ENCODE measurements around the gene C17orf78. TPM values are rescaled to one million over a fixed set of nuclear protein-coding genes. Genes with fewer than 3 reads are reported as not detected.
"Not testable (repeated sequence)": the region's sequence is repeated elsewhere in the genome, so short reads cannot be mapped to it uniquely, and the experiment has no call there.

Gene C17orf78
- polyA plus RNA-seq, 1 donor from 2014 or later = not detected

- Mint-ChIP-seq H3K27me3 (no peaks in the 10 kb centered on the region), H3K9me3 (no peaks in the 10 kb centered on the region), H3K36me3 (no peaks in the 10 kb centered on the region), H3K27ac (no peak overlapping the region), H3K4me1 (no peaks in the 10 kb centered on the region), H3K4me3 (peak overlapping the region in 1 of 4 donors; percentile 14)
Measured at GRCh38 chr17:37365589-37365988, 10.2 kb upstream of the C17orf78 start.

- H3K27ac Mint-ChIP-seq = no peak overlapping the region
- peaks cover 0 to 3% (median 2%) of the 10 kb centered on the region in 3 donors for H3K4me1 Mint-ChIP-seq
- no peak overlapping the region for H3K4me3 Mint-ChIP-seq
- no peaks in the 10 kb centered on the region for H3K9me3 Mint-ChIP-seq
- no peaks in the 10 kb centered on the region for H3K27me3 Mint-ChIP-seq
- H3K36me3 Mint-ChIP-seq = no peaks in the 10 kb centered on the region
Measured at GRCh38 chr17:37368577-37368976, 7.2 kb upstream of the C17orf78 start.

DNA sequence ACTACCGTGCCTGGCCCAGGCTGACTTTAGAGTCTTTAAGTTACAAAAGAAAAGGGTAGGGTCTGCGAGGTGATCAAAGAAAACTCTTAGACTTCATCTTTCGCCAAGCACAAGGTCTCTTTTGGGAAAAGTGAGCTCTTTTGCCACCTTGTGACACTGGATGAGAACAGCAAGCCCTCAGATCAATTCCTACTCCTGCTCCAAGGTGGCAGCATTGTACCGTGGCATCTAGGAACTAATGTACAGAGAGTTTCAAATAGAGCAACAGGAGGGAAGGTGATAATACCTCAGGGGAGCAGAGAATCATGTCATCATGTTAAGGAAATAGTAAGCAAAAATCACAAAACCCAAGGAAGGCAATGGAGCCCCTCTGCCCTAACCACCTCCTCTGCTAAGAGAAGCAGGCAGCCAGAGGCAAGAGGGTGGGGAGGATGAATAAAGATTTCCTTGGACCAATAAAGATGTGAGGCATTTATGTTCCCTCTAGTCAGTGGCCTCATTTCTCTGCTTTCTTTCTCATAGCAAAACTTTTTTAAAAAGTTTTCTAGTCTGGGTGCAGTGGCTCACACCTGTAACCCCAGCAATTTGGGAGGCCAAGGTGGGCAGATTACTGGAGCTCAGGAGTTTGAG, 2.1 kb upstream of the C17orf78 start:
- Mint-ChIP-seq H3K4me3 (no peak overlapping the region), H3K27ac (no peak overlapping the region), H3K4me1 (peaks cover 0 to 3% (median 3%) of the 10 kb centered on the region in 3 donors), H3K9me3 (no peaks in the 10 kb centered on the region), H3K36me3 (no peaks in the 10 kb centered on the region), H3K27me3 (no peaks in the 10 kb centered on the region)

DNA sequence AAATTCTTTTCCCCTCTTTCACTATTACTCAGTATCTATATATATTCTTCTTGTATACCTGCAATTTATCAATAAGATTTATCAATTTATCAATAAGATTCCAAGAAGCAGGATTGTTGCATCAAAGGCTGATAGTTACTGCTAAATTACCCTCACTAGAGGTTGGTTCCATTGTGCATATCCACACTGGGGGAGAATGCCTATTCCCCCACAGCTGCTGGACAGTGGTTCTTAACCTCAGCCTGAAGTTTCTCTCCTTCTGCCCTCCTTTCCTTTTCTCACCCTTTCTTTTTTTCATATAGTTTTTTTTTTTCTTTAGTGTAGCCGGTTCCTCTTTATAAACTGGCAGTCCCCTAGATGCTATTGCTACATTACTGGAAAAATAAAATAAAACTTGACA, 6.3 kb downstream of the C17orf78 start:
- H3K27me3 Mint-ChIP-seq = no peaks in the 10 kb centered on the region
- no peak overlapping the region for H3K27ac Mint-ChIP-seq
- H3K4me1 Mint-ChIP-seq = peaks cover 0 to 5% (median 0%) of the 10 kb centered on the region in 3 donors
- H3K9me3 Mint-ChIP-seq = no peaks in the 10 kb centered on the region
- no peak overlapping the region for H3K4me3 Mint-ChIP-seq
- peaks cover 4% of the 10 kb centered on the region for H3K36me3 Mint-ChIP-seq

DNA sequence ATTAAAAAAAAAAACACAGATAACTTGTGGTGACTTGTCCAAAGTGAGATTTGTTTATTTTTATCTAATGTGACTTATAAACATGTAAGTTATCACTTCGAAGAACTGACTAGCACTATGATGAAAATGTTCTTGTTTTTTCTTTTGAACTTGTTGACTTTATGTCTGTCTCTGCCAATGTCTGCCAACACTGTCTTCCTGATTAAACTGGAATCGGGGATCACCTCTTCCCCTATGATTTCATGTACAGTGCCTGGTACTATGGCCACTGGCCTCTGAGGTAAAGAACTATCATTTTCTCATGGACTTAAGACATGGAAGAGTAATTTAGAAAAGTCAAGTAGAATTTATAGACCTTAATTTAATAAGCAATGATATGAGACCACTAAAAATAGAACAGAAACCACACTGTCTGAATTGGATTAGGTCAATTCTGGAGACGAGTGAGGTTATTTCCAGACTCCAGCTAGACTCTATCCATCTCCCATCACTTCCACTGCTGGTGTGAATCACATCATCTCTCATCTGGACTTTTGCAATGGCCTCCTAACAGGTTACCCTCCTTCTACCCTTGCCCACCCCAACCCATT, 8.9 kb downstream of the C17orf78 start:
- H3K27ac Mint-ChIP-seq = no peak overlapping the region
- H3K9me3 Mint-ChIP-seq = no peaks in the 10 kb centered on the region
- H3K36me3 Mint-ChIP-seq = peaks cover 4% of the 10 kb centered on the region
- H3K4me1 Mint-ChIP-seq = peaks cover 0 to 5% (median 0%) of the 10 kb centered on the region in 3 donors
- peak overlapping the region in 1 of 4 donors; percentile 12 for H3K4me3 Mint-ChIP-seq
- no peaks in the 10 kb centered on the region for H3K27me3 Mint-ChIP-seq

- Mint-ChIP-seq H3K4me3 (no peak overlapping the region), H3K36me3 (peaks cover 4% of the 10 kb centered on the region), H3K4me1 (peaks cover 0 to 5% (median 0%) of the 10 kb centered on the region in 3 donors), H3K9me3 (no peaks in the 10 kb centered on the region), H3K27ac (no peak overlapping the region), H3K27me3 (no peaks in the 10 kb centered on the region)
Measured at GRCh38 chr17:37385474-37385990, 9.7 kb downstream of the C17orf78 start.

DNA sequence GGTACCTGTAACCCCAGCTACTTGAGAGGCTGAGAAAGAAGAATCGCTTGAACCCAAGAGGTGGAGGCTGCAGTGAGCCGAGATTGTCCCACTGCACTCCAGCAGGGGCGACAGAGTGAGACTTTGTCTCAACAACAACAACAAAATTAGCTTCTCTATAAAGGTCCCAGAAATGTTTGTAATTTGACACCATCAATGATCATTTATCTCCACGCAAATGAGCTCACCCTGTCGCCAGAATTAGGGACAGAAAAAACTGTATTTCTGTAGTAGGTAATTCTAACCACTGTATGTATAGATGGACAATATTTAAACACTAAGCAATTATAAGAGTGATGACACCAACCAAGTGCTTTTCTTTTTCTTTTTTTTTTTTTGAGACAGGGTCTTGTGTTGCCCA, 10.7 kb downstream of the C17orf78 start:
- Mint-ChIP-seq H3K4me1 (peaks cover 0 to 5% (median 2%) of the 10 kb centered on the region in 3 donors), H3K4me3 (no peak overlapping the region), H3K9me3 (no peaks in the 10 kb centered on the region), H3K27me3 (no peaks in the 10 kb centered on the region), H3K27ac (no peak overlapping the region), H3K36me3 (peaks cover 4% of the 10 kb centered on the region)

GRCh38 chr17:37388266-37388665, 12.5 kb downstream of the C17orf78 start:
- Mint-ChIP-seq H3K9me3 (no peaks in the 10 kb centered on the region), H3K36me3 (no peaks in the 10 kb centered on the region), H3K4me3 (no peak overlapping the region), H3K4me1 (peaks cover 0 to 12% (median 1%) of the 10 kb centered on the region in 3 donors), H3K27ac (no peak overlapping the region), H3K27me3 (no peaks in the 10 kb centered on the region)

GRCh38 chr17:37389160-37389559, 13.4 kb downstream of the C17orf78 start:
- Mint-ChIP-seq H3K9me3 (no peaks in the 10 kb centered on the region), H3K36me3 (no peaks in the 10 kb centered on the region), H3K4me1 (peaks cover 0 to 12% (median 1%) of the 10 kb centered on the region in 3 donors), H3K4me3 (no peak overlapping the region), H3K27me3 (no peaks in the 10 kb centered on the region), H3K27ac (peak overlapping the region in 1 of 3 donors; percentile 63)

DNA sequence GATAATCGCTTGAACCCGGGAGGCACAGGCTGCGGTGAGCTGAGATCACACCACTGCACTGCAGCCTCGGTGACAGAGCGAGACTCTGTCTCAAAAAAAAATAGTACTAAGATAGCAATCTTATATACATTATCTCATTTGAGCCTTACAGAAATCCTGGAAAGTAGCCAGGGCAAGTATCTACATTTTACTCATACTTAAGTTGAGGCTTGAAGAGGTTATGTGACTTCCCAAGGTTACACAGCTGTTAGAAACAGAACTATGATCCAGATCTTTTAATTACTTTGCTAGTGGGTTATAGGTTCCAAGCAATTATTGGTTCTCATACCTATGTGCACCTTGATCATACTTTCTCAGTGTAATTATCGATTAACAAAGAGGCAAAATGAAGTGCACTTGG, 15.4 kb downstream of the C17orf78 start:
- no peaks in the 10 kb centered on the region for H3K9me3 Mint-ChIP-seq
- H3K27me3 Mint-ChIP-seq = no peaks in the 10 kb centered on the region
- peaks cover 0 to 12% (median 0%) of the 10 kb centered on the region in 3 donors for H3K4me1 Mint-ChIP-seq
- H3K4me3 Mint-ChIP-seq = no peak overlapping the region
- H3K36me3 Mint-ChIP-seq = no peaks in the 10 kb centered on the region
- H3K27ac Mint-ChIP-seq = no peak overlapping the region

DNA sequence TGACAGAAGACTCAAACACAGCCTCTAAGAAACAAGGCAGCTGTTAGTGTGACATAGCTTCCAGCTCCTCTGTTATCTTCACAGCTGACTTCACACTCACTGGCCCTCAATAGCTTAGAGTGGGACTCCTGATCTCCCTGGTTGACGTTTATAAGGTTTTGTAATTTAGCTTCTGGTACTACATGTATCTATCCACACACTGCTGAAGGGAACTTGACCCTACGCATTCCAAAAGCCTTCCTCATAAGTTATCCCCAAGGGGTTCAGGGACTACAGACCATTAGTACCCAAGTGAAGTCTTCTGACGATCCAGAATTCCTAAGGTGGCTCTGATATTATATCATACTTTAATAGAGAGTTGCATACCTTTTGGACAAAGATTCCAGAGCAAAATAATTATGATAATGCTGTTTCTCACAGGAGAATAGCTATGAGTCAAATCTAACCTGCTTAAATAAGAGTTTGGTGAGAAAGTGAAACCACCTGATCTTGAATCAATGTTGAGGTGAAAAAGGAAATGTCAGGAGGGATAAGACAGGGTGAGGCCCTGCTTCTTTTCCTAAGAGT, 16.3 kb downstream of the C17orf78 start:
- H3K4me3 Mint-ChIP-seq = no peak overlapping the region
- peak overlapping the region in 1 of 3 donors; percentile 36 for H3K27ac Mint-ChIP-seq
- H3K36me3 Mint-ChIP-seq = no peaks in the 10 kb centered on the region
- H3K9me3 Mint-ChIP-seq = no peaks in the 10 kb centered on the region
- H3K4me1 Mint-ChIP-seq = peaks cover 0 to 12% (median 0%) of the 10 kb centered on the region in 3 donors
- H3K27me3 Mint-ChIP-seq = no peaks in the 10 kb centered on the region

- Mint-ChIP-seq H3K4me1 (peaks cover 4 to 16% (median 4%) of the 10 kb centered on the region in 3 donors), H3K27ac (no peak overlapping the region), H3K4me3 (no peak overlapping the region)
Measured at GRCh38 chr17:37393352-37393751, 17.6 kb downstream of the C17orf78 start.

GRCh38 chr17:37399265-37399803, 23.5 kb downstream of the C17orf78 start:
- no peaks in the 10 kb centered on the region for H3K9me3 Mint-ChIP-seq
- H3K4me1 Mint-ChIP-seq = peaks cover 4 to 11% (median 5%) of the 10 kb centered on the region in 3 donors
- H3K27me3 Mint-ChIP-seq = no peaks in the 10 kb centered on the region
- no peak overlapping the region for H3K4me3 Mint-ChIP-seq
- no peak overlapping the region for H3K27ac Mint-ChIP-seq
- H3K36me3 Mint-ChIP-seq = no peaks in the 10 kb centered on the region

More at GRCh38 chr17:37393352-37393751, 17.6 kb downstream of the C17orf78 start:
- Mint-ChIP-seq H3K9me3 (no peaks in the 10 kb centered on the region), H3K36me3 (no peaks in the 10 kb centered on the region), H3K27me3 (no peaks in the 10 kb centered on the region)

DNA sequence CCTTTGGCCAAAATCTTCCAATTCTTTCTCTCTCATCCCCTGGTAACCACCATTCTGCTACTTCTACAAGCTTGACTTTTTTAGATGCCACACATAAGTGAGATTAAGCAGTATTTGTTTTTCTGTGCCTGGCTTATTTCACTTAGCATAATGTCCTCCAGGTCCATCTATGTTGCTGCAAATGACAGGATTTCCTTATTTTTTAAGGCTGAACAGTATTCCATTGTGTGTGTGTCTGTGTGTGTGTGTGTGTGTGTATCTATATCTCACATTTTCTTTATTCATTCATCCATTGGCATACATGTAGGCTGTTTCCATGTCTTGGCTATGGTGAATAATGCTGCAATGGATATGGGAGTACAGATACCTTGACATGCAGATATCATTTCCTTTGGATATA, 24.7 kb downstream of the C17orf78 start:
- Mint-ChIP-seq H3K4me1 (peaks cover 11 to 17% (median 12%) of the 10 kb centered on the region in 3 donors), H3K4me3 (no peak overlapping the region)

DNA sequence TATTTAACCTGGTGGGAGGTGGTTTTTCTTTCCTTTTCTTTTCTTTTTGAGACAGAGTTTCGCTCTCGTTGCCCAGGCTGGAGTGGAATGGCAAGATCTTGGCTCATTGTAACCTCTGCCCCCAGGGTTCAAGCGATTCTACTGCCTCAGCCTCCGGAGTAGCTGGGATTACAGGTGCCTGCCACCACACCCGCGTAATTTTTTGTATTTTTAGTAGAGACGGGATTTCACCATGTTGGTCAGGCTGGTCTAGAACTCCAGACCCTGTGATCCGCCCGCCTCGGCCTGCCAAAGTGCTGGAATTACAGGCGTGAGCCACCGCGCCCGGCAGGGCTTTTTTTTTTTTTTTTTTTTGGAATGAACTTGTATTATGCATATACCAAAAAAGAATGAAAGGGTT, 29.7 kb downstream of the C17orf78 start:
- H3K27me3 Mint-ChIP-seq, H3K9me3 Mint-ChIP-seq, H3K36me3 Mint-ChIP-seq: not testable (repeated sequence)
- Mint-ChIP-seq H3K4me1 (peaks cover 13 to 19% (median 16%) of the 10 kb centered on the region in 3 donors), H3K27ac (peak overlapping the region in 2 of 3 donors; percentile 85 to 99), H3K4me3 (peak overlapping the region; percentile 71 to 98 (median 95))

More for the DNA sequence above, 24.7 kb downstream of the C17orf78 start:
- Mint-ChIP-seq H3K9me3 (no peaks in the 10 kb centered on the region), H3K27me3 (no peaks in the 10 kb centered on the region), H3K36me3 (no peaks in the 10 kb centered on the region), H3K27ac (no peak overlapping the region)
